HCT116 (cell line): ENCODE measurements around the gene SHROOM1. TPM values are rescaled to one million over a fixed set of nuclear protein-coding genes. Genes with fewer than 3 reads are reported as not detected.

Source experiments
- ATAC-seq: fragments of 200-7000 bp; cut with Tn5 transposase; 2 replicates; pipeline ENCODE4 v1.9.1; 2020; ENCODE audit warnings: mild to moderate bottlenecking, moderate library complexity
- BruUV-seq: library from RNA; stranded (reverse); fragments of 400-500 nt; replicated peaks from 2 replicates; lab custom pipeline; 2021; lab: Mats Ljungman, UMichigan
- CTCF ChIA-PET: fragments of 300-600 bp; sonication (Branson Sonifier 250); formaldehyde crosslinking; loops from one replicate; lab custom pipeline; 2021; ENCODE audit warnings: antibody characterized with exemption; lab: Charles Lee
- POLR2A ChIA-PET: fragments of 300-600, 350-600 bp; sonication (Branson Sonifier 250); formaldehyde crosslinking; loops from one replicate; lab custom pipeline; 2021; ENCODE audit warnings: antibody characterized with exemption; lab: Charles Lee
- RAD21 ChIA-PET, 2 experiments: fragments of 300-600 bp; sonication (Branson Sonifier 250); formaldehyde crosslinking; loops; one replicate each; lab custom pipeline; 2023; ENCODE audit warnings: low total read pairs in 2 of 2; ENCODE audit not compliant: uncharacterized antibody in 2 of 2, unreplicated experiment in 2 of 2, low non-redundant PET in 1 of 2; lab: Charles Lee
- DNase-seq: peaks from one replicate; pipeline ENCODE4 v3.0.0-alpha.2; 2010; ENCODE audit warnings: low read depth, low spot score
- H2AFZ ChIP-seq: fragments of 200-600 bp; shearing (Covaris generic), sonication (generic); 2 replicates; pipeline ENCODE4 v1.6.1; 2017; ENCODE audit warnings: low read depth, mixed run types, mixed read lengths, antibody characterized with exemption, low read length; ENCODE audit not compliant: poor library complexity, severe bottlenecking
- H3K27ac ChIP-seq: 2 replicates; pipeline ENCODE4 v1.5.1; 2012; ENCODE audit warnings: low read depth, low read length
- H3K27me3 ChIP-seq: fragments of 200-600 bp; sonication (generic); 2 replicates; pipeline ENCODE4 v1.6.1; 2016; ENCODE audit warnings: mixed run types, low read length, mixed read lengths; ENCODE audit not compliant: insufficient read depth
- H3K36me3 ChIP-seq, 2 experiments: fragments of 200-500 bp in 1 of 2; fragments of 200-600 bp in 1 of 2; sonication (Bioruptor generic) in 1 of 2; sonication (generic) in 1 of 2; 2 replicates each; pipeline versions ENCODE4 v1.5.1 to v1.6.1; 2014 to 2016; ENCODE audit warnings: low read length in 2 of 2, inconsistent platforms in 1 of 2, mixed read lengths in 1 of 2, mixed run types in 1 of 2; ENCODE audit not compliant: insufficient read depth in 2 of 2, control insufficient read depth in 1 of 2
- H3K4me1 ChIP-seq, 2 experiments: fragments of 200-600 bp in 1 of 2; sonication (generic) in 1 of 2; 2 replicates each; pipeline versions ENCODE4 v1.5.1 to v1.6.1; 2012 to 2017; ENCODE audit warnings: low read length in 2 of 2, inconsistent platforms in 1 of 2, mild to moderate bottlenecking in 1 of 2, mixed read lengths in 1 of 2, mixed run types in 1 of 2, moderate library complexity in 1 of 2; ENCODE audit not compliant: insufficient read depth in 2 of 2, control insufficient read depth in 1 of 2
- H3K4me2 ChIP-seq: fragments of 200-600 bp; sonication (generic); 2 replicates; pipeline ENCODE4 v1.6.1; 2017; ENCODE audit warnings: mixed run types, low read length, mixed read lengths
- H3K4me3 ChIP-seq, 2 experiments: fragments of 200-600 bp in 1 of 2; sonication (generic) in 1 of 2; replicated peaks in 1 of 2; 2 replicates each; pipeline ENCODE4 v1.5.1; 2011 to 2016; ENCODE audit warnings: low read length in 2 of 2, control low read depth in 1 of 2, low read depth in 1 of 2, mild to moderate bottlenecking in 1 of 2, mixed read lengths in 1 of 2, mixed run types in 1 of 2
- H3K79me2 ChIP-seq: fragments of 200-600 bp; sonication (generic); 2 replicates; pipeline ENCODE4 v1.6.1; 2017; ENCODE audit warnings: mild to moderate bottlenecking, mixed run types, low read length, moderate library complexity, mixed read lengths; ENCODE audit not compliant: insufficient read depth
- H3K9ac ChIP-seq: fragments of 200-600 bp; sonication (generic); 2 replicates; pipeline ENCODE4 v1.6.1; 2016; ENCODE audit warnings: low read length, mixed read lengths
- H3K9me2 ChIP-seq: fragments of 200-600 bp; sonication (generic), shearing (Covaris generic); 2 replicates; pipeline ENCODE4 v1.6.1; 2017; ENCODE audit warnings: mixed run types, mild to moderate bottlenecking, moderate library complexity; ENCODE audit not compliant: insufficient read depth
- H3K9me3 ChIP-seq, 2 experiments: fragments of 200-500 bp in 1 of 2; fragments of 200-600 bp in 1 of 2; sonication (Bioruptor generic) in 1 of 2; sonication (generic) in 1 of 2; 2 replicates each; pipeline ENCODE4 v1.6.1; 2014 to 2017; ENCODE audit warnings: low read length in 2 of 2, mixed read lengths in 2 of 2, inconsistent platforms in 1 of 2, low read depth in 1 of 2, mild to moderate bottlenecking in 1 of 2, mixed run types in 1 of 2, moderate library complexity in 1 of 2; ENCODE audit not compliant: control insufficient read depth in 1 of 2, insufficient read depth in 1 of 2
- H4K20me1 ChIP-seq: fragments of 200-600 bp; sonication (generic), shearing (Covaris generic); 2 replicates; pipeline ENCODE4 v1.6.1; 2017; ENCODE audit warnings: mixed run types, mild to moderate bottlenecking, moderate library complexity; ENCODE audit not compliant: insufficient read depth
- CEBPB ChIP-seq: IDR thresholded peaks from 2 replicates; pipeline ENCODE4 v1.6.1; 2012; ENCODE audit warnings: low read depth
- EZH2 ChIP-seq: fragments of 200-600 bp; sonication (generic); IDR thresholded peaks from 2 replicates; pipeline ENCODE4 v1.6.1; 2017; ENCODE audit warnings: antibody characterized with exemption, mixed run types
- EZH2phosphoT487 ChIP-seq: fragments of 200-600 bp; IDR thresholded peaks from 2 replicates; pipeline ENCODE4 v1.6.1; 2018; ENCODE audit warnings: antibody characterized with exemption, borderline replicate concordance
- JUND ChIP-seq: IDR thresholded peaks from 2 replicates; pipeline ENCODE4 v1.6.1; 2012
- POLR2A ChIP-seq: IDR thresholded peaks from 2 replicates; pipeline ENCODE4 v1.7.0; 2011; ENCODE audit warnings: borderline replicate concordance; ENCODE audit not compliant: insufficient read depth, insufficient read length; ENCODE audit errors: extremely low read depth
- RAD21 ChIP-seq: IDR thresholded peaks from 2 replicates; pipeline ENCODE4 v1.6.1; 2012; ENCODE audit warnings: low read depth, mild to moderate bottlenecking
- SIN3A ChIP-seq: IDR thresholded peaks from 2 replicates; pipeline ENCODE4 v1.6.1; 2012; ENCODE audit warnings: low read depth
- SP1 ChIP-seq: IDR thresholded peaks from 2 replicates; pipeline ENCODE4 v1.6.1; 2012; ENCODE audit warnings: low read depth
- SRF ChIP-seq: IDR thresholded peaks from 2 replicates; pipeline ENCODE4 v1.6.1; 2012; ENCODE audit warnings: low read depth
- YY1 ChIP-seq: IDR thresholded peaks from 2 replicates; pipeline ENCODE4 v1.6.1; 2011; ENCODE audit warnings: low read length, low read depth, moderate library complexity, mild to moderate bottlenecking; ENCODE audit not compliant: insufficient replicate concordance; ENCODE audit errors: extremely low read depth
- intact Hi-C: fragments of 100-400 bp; cut with micrococcal nuclease; formaldehyde crosslinking; loops from 2 replicates; pipeline ENCODE4 v1.10.0; 2022
- total RNA-seq: library from RNA; stranded (reverse); gene quantifications from one replicate; pipeline ENCODE4 v1.2.1, GENCODE V29; 2021; ENCODE audit not compliant: unreplicated experiment
- TF ChIP-seq, protein P1 (sequence below), 3 experiments: fragments of 200-600 bp in 1 of 3; sonication (generic) in 1 of 3; IDR thresholded peaks in 2 of 3; conservative IDR thresholded peaks in 1 of 3; 2 replicates each; pipeline ENCODE4 v1.5.1; 2012 to 2017; ENCODE audit warnings: low read depth in 2 of 3, low read length in 2 of 3, antibody characterized with exemption in 1 of 3, borderline replicate concordance in 1 of 3, control low read depth in 1 of 3, mild to moderate bottlenecking in 1 of 3, mixed read lengths in 1 of 3, mixed run types in 1 of 3, moderate library complexity in 1 of 3; ENCODE audit not compliant: insufficient read depth in 1 of 3
- TF ChIP-seq, protein P2 (sequence below): IDR thresholded peaks from 2 replicates; pipeline ENCODE4 v1.6.1; 2012; ENCODE audit warnings: low read depth
- TF ChIP-seq, protein P3 (sequence below): IDR thresholded peaks from 2 replicates; pipeline ENCODE4 v1.6.1; 2012

SHROOM1 gene
- total RNA-seq, 1 experiment from 2014 or later = 9.5 TPM

DNA sequence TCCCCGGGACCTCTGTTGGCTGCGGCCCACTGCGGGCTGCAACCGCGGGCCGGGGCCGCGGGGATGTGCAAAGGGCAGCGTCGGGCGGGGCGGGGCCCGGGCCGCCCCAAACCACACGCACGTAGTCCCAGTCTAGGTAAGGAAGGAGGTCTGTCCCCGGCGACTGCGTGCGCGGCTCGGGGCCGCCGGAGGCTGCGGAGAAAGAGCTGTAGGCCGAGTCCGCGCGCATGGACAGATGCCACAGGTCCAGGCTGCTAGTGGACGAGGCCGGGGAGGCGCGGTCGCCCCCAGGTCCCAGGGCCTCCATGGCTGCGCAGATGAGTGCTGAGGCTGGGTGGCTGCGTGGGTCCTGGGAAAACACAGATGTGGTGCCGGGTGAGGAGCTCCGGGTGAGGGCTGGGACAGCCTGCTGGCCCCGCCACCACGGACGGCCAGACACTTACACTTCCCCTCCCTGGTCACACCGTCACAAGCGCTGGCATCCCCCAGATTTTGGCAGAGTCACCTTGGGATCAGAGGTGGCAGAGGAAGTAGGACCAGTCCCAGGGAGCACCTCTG lies 4.5 kb downstream of the SHROOM1 start:
- Histone ChIP-seq H3K9me2 (no peaks in the 10 kb centered on the region), H3K79me2 (peaks cover 6% of the 10 kb centered on the region; the same call in 1 of the 2 replicates), H3K9ac (no peak overlapping the region), H3K9me3 (no peaks in the 10 kb centered on the region), H3K4me1 (peaks cover 9 to 14% of the 10 kb centered on the region in 2 experiments; a peak in 3 of 4 replicates), H4K20me1 (no peaks in the 10 kb centered on the region), H3K36me3 (no peaks in the 10 kb centered on the region), H3K27ac (no peak overlapping the region), H3K27me3 (no peaks in the 10 kb centered on the region), H2AFZ (no peak overlapping the region), H3K4me3 (no peak overlapping the region), H3K4me2 (no peak overlapping the region)
- TF ChIP-seq JUND (no peak), SRF (no peak), EZH2phosphoT487 (no peak), CEBPB (no peak), SP1 (no peak), SIN3A (no peak), POLR2A (no peak), RAD21 (no peak), YY1 (no peak), EZH2 (no peak)
- TF ChIP-seq, protein P1, sequence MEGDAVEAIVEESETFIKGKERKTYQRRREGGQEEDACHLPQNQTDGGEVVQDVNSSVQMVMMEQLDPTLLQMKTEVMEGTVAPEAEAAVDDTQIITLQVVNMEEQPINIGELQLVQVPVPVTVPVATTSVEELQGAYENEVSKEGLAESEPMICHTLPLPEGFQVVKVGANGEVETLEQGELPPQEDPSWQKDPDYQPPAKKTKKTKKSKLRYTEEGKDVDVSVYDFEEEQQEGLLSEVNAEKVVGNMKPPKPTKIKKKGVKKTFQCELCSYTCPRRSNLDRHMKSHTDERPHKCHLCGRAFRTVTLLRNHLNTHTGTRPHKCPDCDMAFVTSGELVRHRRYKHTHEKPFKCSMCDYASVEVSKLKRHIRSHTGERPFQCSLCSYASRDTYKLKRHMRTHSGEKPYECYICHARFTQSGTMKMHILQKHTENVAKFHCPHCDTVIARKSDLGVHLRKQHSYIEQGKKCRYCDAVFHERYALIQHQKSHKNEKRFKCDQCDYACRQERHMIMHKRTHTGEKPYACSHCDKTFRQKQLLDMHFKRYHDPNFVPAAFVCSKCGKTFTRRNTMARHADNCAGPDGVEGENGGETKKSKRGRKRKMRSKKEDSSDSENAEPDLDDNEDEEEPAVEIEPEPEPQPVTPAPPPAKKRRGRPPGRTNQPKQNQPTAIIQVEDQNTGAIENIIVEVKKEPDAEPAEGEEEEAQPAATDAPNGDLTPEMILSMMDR (IDR thresholded peaks at IDR 0.05 in 2 of 3, conservative IDR thresholded peaks at IDR 0.05 in 1 of 3; ENCODE audit: borderline replicate concordance in 1 of 3, insufficient read depth in 1 of 3, low read depth in 2 of 3, low read length in 2 of 3) = no peak
- TF ChIP-seq, protein P2, sequence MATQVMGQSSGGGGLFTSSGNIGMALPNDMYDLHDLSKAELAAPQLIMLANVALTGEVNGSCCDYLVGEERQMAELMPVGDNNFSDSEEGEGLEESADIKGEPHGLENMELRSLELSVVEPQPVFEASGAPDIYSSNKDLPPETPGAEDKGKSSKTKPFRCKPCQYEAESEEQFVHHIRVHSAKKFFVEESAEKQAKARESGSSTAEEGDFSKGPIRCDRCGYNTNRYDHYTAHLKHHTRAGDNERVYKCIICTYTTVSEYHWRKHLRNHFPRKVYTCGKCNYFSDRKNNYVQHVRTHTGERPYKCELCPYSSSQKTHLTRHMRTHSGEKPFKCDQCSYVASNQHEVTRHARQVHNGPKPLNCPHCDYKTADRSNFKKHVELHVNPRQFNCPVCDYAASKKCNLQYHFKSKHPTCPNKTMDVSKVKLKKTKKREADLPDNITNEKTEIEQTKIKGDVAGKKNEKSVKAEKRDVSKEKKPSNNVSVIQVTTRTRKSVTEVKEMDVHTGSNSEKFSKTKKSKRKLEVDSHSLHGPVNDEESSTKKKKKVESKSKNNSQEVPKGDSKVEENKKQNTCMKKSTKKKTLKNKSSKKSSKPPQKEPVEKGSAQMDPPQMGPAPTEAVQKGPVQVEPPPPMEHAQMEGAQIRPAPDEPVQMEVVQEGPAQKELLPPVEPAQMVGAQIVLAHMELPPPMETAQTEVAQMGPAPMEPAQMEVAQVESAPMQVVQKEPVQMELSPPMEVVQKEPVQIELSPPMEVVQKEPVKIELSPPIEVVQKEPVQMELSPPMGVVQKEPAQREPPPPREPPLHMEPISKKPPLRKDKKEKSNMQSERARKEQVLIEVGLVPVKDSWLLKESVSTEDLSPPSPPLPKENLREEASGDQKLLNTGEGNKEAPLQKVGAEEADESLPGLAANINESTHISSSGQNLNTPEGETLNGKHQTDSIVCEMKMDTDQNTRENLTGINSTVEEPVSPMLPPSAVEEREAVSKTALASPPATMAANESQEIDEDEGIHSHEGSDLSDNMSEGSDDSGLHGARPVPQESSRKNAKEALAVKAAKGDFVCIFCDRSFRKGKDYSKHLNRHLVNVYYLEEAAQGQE = no peak
- TF ChIP-seq, protein P3, sequence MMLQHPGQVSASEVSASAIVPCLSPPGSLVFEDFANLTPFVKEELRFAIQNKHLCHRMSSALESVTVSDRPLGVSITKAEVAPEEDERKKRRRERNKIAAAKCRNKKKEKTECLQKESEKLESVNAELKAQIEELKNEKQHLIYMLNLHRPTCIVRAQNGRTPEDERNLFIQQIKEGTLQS = no peak
- ChIA-PET POLR2A (no interaction called here), RAD21 (no interaction called here), CTCF (no interaction called here)
- ATAC-seq = no peak
- intact Hi-C loops = no loop called here
- no TSS peak for BruUV-seq
- DNase-seq = no peak
